GM18502 (cell line): ENCODE results near the gene SATB2.

Source experiments
- ATAC-seq: cut with Tn5 transposase; IDR thresholded peaks from one replicate; pipeline ENCODE4 v1.9.1; 2021; ENCODE audit warnings: mild to moderate bottlenecking; ENCODE audit not compliant: unreplicated experiment, poor library complexity

SATB2 gene

GRCh38 chr2:199457147-199458008 is at the start of gene SATB2:
SATB2 (minus strand) TSS chr2:199457939; CDS start chr2:199456037, 1,902 bp downstream.
- no peak for ATAC-seq

GRCh38 chr2:199505755-199506403 is 48.1 kb upstream of the SATB2 start:
- no peak for ATAC-seq

DNA sequence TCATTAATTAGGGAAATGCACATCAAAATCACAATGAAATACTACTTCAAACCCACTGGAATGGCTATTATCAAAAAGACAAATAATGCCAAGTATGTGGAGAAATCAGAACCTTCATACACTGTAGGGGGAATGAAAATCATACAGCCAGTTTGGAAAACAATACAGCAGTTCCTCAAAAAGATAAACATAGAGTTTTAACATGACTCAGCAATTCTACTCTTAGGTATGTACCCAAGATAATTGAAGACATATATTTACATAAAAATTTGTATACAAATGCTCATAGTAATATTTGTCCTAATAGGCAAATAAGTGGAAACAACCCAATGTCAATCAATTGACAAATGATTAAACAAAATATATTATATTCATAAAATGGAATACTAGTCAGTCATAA is 45.4 kb upstream of the SATB2 start:
- ATAC-seq = no peak

DNA sequence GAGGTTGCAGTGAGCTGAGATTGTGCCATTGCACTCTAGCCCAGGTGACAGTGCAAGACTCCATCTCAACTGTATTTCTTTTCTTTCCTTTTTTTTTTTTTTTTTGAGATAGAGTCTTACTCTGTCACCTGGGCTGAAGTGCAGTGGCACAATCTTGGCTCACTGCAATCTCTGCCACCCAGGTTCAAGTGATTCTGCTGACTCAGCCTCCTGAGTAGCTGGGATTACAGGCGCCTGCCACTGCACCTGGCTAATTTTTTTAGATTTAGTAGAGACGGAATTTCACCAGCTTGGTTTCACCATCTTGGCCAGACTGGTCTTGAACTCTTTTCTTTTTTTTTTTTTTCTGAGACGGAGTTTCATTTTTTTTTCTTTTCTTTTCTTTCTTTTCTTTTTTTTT is 41.3 kb upstream of the SATB2 start:
- no peak for ATAC-seq

- ATAC-seq = no peak
Measured at GRCh38 chr2:199495147-199495546, 37.4 kb upstream of the SATB2 start.

DNA sequence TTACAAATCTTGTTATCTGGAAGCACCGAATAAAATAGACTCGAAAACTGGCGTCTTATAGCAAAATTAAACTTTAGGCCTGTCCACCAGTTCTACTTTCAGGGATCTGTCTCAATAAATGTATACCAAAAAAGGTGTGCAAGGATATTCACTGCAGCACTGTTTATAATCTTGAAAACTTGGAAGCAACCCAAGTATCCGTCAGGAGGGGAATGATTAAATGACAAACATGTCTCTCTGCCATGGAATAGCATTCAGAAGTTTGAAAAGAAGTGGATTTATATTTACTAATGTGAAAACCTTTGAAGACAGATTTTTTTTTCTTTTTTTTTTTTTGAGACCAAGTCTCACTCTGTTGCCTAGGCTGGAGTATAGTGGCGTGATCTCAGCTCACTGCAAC is 32.3 kb upstream of the SATB2 start:
- ATAC-seq = no peak

DNA sequence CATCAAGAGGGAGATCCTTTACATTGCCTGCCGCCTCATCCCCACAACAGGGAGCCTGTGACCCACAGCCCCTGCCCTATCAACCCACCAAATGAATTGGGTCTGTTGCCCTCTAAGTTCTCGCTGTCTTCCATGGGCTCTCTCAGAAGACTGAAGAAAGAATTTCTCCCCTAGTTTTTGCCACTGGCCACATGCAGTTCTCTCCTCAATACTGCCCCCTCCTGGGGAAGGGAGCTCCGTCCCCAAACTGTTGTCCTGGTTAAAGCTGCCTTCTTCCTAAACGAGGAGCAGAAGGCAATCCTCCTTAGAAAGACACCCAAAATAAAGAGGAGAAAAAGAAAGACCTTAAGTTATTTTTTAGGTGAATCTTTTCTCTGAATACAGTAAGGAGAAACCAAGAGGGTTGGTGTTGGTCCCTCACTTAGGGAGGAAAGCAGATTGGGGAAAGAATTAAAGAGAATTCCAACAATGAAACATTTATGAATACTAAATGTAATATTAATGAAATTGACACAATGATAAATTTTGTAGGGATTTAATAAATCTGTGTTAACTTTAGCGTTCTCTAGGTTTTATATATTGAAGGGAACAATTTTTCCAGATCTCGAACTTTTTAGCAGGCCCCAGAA is 31.1 kb upstream of the SATB2 start:
- ATAC-seq = peak; percentile 76

GRCh38 chr2:199485732-199486335 is 28.1 kb upstream of the SATB2 start:
- peak; percentile 64 for ATAC-seq

DNA sequence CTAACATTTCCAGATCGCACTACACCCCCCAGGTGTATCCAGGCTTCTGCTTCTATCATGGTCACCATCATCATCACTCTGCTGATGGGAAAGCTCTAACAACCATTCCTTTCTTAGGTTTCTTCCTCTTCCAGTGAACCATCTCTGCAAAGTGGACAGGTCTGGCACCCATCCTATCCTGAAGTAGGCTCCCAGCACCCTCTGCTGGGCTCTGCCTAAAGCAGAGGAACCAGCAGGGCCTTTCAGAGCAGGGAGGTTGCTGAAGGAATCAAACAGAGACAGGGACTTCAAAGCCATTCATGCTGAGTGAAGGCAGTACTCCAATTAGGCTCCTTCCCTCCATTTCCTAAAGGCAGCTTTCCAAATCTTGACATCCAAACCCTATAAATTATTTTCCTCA is 27.2 kb upstream of the SATB2 start:
- no peak for ATAC-seq

GRCh38 chr2:199480966-199481365 is 23.2 kb upstream of the SATB2 start:
- no peak for ATAC-seq

DNA sequence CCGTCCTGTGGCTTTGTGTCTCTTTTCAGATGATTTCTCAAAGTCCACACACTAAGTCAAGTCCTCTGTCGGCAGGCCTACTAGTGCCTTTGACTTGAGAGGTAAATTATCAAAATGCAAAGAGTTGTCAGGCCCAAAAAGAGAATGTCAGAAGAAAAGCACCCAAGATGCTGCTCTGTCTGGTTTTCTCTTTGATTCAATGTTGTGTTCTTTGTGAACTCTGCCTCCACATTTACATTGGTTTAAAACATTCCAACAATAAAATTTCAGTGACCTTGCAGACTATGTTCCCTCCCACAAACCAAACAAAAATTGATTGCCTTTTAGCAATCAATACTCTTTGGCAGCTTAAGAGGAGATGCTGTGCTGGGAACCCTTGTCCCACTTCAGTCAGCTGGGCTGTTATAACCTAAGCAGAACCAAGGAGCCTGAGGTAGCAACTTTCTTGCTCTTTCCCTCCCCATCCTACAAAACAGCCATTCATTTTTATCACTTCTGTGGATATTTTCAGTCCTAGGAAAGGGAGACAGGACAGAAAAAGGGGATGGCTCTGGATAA is 19.6 kb upstream of the SATB2 start:
- ATAC-seq = no peak

GRCh38 chr2:199471443-199472057 is 13.8 kb upstream of the SATB2 start:
- peak; percentile 94 for ATAC-seq

DNA sequence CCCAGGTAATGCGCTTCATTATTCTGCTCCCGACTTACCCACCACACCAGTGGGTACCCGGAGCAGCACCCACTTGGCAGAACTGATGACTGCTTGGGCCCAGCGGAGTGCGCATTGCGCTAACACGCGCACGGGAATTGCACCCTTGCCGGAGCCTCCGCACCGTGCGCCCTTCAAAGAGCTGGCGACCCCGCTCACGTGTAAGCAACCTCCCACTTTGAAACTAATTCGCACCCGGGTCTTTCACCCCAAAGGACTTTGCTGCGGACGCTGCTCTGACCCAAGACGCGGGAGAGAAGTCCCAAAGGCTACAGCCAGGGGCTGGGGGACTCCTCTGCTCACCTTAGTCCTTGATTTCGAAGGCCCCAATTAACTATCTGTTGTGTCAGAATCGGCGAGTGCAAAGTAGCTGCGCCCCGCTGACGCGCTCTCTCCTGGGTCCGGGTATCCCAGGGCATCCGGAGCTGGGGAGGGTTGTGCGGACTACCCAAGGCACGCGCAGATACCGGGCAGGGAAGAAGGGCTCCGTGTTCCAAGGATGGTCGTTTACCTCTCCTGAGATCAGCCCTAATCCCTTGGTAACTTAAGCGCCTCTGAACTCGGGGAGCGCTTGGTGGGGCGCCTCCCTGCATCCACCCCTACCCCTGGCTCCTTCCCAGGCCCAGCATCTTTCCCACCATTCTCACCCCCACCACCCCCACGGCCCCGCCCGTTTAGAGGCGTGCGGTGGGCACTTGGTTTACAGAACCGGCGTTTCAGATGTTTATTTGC is 13.1 kb upstream of the SATB2 start:
- no peak for ATAC-seq

DNA sequence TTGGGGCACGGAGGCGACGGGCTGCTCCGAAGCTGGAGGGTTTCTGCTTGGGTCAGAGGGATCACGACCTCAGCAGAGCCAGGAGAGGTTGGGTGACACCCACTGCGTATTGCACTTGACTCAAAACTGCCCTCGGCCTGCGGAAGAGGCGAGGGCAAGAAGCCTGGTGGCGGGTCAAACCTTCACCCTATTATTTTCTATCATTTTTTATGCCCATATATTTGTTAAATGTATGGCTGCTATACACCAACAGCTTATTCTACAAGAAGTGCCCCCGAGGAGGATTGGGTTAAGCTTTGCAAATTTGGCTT is 12.6 kb upstream of the SATB2 start:
- no peak for ATAC-seq

- no peak for ATAC-seq
Measured at GRCh38 chr2:199469514-199470360, 12.0 kb upstream of the SATB2 start.

DNA sequence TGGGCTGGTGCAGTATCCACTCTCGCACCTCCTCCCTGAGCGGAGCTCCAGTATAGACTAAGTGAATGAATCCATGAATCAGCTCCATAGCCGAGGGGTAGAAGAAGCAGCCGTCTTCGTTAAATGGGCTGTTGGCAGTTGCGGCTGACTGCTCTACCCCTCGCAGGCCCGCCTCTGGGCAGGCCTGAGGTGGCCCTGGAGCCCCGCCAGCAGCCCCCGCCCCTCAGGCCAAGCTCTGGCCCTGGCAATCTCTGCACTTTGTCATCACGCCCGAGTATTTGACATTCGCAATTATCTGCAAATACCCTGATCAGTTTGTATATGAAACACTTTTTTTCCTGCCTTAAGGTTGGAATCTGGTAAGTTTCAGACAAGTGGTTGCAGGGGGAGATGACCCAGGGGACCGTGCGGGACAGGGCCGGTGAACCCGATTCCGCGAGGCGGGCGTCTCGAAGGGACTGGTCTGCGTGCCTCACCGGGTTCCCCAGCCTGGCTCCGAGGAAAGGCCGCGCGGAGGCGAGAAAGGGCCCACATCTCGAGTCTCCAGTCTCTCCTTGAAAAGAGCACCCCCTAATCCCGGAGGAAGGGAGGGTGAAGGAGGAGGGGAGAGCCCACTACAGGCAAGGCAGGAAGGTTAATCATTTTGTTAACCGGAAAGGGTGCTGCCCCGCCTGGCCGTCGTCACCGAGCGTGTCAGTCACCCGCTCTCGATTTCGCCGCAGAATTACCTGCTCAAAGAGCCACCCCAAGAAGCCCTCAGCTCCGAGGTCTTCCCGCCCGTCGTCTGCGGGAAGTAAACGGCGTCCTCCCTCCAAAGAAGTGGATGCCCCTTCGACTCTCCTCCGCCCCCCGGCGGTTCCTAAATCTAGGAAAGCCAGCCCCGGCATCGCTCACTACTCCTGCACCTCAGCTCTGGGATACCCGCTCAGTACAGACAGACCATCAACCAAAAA is 11.1 kb upstream of the SATB2 start:
- no peak for ATAC-seq

GRCh38 chr2:199467066-199467822 is 9.5 kb upstream of the SATB2 start:
- no peak for ATAC-seq
